ENCODE data around the gene FPGS. TPM values are rescaled to one million over a fixed set of nuclear protein-coding genes. Genes with fewer than 3 reads are reported as not detected.
A peak's percentile ranks its signal among the peaks of the same experiment; 100 is the strongest.
"Not testable (repeated sequence)": the region's sequence is repeated elsewhere in the genome, so short reads cannot be mapped to it uniquely, and the experiment has no call there.

The FPGS gene
- total RNA-seq, 1 experiment from 2014 or later: 87.0 TPM

DNA sequence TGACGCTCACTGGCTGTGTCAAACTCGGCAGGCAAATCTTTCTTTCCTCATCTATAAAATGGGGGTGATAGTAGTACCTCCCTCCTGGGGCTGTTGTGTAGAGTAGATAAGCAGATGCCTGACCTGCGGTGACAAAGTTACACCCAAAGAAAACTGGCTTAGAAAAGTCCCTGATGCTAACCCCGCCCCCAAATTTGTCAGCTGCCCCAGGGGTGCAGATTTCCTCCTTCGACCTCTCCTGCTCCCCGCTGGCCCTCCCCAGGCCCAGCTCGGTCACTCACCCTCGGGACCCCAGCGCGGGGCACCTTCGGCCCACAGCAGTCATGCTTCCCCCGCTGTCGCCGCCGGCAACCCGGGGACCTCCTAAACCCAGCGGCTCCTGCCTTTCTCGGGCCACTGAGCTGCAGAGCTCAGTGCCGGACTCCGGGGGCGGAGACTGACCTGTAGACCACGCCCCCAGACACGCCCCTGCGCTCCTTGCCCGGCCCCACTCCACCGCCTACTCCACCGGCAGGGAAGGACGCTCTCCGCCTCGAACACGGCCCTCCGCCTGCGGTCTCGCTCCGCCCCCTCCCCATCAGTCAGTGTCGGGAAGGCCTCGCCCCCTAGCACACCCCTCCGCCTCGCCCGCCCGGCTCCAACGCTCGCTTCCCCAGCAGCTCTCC is 31.6 kb upstream of the FPGS start:
- DNase-seq (ENCODE audit: low read depth): peak; percentile 95

DNA sequence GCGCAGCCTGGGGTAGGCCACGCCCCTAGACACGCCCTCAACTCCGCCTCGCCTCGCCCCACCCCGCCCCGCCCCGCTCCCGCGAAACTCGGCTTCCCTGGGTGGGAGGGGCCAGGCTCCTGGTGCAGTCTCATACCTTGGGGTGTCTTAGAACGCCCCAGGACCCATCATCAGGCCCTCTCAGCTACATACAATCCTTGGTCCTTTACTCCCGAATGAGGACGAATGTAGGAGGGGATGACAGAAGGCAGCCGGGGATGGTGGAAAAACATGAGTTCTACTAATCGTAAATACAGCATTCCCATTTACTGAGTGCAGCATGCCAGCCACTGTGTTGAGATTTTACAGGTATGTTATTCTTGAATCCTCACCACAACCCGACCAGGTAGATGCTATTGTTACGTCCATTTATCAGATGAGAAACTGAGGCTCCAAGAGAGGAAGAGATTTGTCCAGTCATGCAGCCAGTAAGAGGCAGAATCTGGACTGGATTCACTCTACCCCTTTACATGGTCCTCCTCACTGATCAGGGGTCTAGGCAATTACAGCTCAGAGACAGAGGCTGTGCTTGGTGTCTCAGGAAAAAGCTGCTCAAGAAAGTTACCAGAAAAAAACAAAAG is 31.0 kb upstream of the FPGS start:
- DNase-seq (ENCODE audit: low read depth): no peak

DNA sequence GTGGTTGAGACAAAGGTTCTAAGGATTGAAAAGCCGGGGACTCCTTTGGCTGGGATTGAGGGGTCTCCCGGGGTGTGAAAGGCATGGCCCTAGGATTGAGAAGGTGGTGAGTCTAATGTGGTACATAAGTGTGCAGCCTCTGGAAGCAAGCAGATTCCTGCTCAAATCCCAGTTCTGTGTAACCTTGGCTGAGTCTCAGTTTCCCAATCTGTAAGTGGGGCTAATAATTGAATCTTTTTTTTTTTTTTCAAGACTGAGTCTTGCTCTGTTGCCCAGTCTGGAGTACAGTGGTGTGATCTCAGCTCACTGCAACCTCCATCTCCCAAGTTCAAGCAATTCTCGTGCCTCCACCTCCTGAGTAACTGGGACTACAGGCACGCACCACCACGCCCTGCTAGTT is 30.1 kb upstream of the FPGS start:
- no peak for DNase-seq (ENCODE audit: low read depth)

DNA sequence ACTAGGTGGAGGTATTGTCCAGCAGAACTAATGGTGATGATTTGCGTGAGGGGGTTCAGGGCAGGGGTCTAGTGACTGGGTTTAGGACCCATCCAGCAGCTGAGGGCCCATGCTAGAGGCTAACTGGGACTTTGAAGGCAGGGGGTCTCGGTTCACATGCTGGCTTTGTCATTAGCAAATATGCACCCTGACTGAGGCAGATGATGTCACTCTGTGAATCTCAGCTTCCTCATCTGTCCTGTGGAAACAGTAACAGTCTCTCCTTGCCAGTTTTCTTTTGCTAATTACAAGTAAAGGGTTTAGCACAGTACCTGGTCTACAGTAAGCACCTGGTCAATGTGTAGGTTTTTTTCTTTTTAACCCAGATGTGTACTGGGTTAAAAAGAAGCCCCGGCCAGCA is 29.4 kb upstream of the FPGS start:
- no peak for DNase-seq (ENCODE audit: low read depth)

DNA sequence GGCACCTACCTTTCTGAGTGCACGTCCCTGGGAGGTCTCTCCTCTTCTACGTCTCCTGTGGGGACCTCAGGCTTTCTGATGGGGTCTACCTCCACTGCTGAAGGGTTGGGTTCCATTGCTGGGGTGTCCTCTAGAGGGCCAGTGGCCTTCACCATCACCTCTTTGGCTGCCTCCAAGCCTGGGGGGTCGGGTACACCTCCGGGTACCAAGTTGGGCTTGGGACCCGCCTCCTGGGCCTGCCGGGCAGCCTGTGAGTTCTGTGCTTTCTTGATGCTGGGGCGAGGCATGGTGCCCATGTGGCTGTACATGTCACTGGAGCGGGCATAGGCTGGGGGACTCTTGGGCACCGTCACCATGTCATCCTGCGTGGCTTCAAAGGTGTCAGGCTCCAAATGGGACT is 28.7 kb upstream of the FPGS start:
- DNase-seq (ENCODE audit: low read depth): no peak

DNA sequence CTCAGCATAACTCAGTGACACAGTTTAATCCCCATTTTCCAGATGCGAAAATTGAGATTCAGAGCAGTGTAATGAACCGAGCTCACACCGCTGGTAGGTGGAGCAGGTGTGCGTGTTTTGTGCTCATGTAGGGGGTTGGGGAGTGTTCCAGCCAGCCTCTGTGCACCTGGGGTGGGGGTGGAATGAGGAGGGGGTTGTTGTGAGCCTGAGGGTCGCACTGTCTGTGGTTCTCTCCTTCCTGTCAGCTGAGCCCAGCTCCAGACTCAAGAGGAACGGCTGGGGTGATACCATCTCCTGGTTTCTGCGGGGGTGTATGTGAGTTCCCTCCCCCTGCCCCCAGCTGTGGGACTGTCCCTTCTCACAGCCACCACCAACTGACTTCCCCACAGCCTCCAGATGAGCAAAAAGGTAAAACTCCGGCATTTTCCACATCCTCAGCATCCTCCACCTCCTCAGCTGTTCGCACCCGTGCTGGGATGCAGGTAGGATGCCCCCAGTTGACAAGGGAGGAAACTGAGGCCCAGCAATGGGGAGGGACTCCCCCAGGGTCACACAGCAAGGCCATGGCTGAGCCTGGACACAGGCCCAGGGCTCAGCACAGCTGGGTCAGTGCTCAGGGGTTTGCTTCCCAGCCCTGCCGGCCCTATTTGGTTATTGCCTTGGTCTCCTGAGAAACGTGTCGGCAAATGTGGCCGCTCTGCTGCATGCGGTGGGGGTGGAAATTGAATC is 26.3 kb upstream of the FPGS start:
- DNase-seq (ENCODE audit: low read depth): no peak

DNA sequence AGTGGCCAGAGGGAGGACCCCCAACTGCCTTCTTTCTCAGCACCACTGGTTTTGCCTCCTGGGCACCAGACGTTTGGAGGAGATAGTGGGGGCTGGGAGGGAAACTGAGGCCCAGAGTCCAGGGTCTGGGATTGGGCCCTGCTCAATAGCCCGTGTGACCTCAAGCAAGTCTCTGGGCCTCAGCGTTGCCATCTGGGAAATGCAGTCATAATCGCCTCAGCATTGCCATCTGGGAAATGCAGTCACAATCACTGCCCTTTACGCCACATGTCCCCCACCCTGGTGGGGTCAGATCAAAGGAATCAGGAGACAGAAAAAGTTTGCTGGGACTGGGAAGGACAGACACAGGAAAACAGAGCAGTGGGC is 25.8 kb upstream of the FPGS start:
- DNase-seq (ENCODE audit: low read depth): no peak

DNA sequence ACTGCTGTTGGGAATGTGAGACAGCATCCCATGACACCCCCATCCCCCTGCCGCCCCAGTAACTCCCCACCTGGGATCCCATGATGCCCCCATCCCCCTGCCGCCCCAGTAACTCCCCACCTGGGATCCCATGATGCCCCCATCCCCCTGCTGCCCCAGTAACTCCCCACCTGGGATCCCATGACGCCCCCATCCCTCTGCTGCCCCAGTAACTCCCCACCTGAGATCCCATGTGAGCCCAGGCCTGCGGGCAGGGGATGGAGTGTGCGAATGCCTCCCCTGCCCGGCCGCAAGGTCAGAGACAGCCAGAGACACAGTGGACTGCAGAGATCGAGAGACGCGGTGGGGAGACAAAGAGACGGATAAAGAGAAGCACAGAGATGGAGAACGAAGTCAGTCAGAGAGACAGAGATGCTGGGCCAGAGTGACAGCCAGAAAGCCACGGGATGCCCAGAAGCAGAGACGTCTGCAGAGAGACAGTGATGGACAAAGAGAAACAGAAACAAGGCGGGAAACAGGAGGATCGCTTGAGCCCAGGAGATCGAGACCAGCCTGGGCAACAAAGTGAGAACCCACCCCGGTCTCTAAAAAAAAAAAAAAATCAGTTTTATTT is 25.2 kb upstream of the FPGS start:
- no peak for DNase-seq (ENCODE audit: low read depth)

DNA sequence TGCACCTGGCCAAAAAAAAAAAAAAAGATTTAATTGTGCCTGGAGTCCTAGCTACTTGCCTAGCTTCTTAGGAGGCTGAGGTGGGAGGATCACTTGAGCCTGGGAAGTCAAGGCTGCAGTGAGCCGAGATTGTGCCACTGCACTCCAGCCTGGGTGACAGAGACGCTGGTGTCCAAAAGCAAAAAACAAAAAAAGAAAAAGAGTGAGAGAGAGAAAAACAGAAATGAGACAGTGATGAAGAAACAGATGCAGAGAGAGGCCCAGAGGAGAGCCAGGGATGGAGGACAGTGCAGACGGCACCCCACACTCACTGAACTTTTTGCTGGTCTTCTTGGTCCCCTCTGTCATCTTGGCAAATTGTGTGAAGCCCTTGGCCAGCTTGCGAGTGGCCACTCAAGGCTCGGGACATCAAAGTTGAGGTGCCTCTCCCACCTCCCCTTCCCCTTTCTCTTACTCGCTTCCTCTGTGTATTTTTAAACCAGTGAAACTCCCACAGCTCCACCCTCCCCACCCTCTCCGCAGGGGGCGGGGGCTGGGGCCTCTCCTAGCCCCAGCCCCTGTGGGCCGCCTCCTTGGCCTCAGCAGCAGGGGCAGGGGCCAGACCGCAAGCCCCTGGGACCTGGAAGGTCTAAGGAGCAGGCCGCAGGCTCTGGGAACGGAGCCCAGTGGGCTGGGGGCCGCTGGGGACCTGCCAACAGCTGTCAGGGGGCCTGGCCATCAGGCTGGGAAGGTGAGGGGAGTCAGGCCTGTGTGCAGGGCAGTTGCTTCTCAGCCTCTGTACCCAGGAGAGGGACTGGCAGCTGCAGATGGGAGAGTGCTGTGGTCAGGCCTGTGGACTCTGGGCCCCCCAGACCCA is 24.2 kb upstream of the FPGS start, which contains the start of gene SH2D3C:
Gene SH2D3C, minus strand, starts transcription at position 387 of the 856 bp plus-strand sequence. Its CDS starts 39 bp downstream, at position 348.
- DNase-seq (ENCODE audit: low read depth): no peak

DNA sequence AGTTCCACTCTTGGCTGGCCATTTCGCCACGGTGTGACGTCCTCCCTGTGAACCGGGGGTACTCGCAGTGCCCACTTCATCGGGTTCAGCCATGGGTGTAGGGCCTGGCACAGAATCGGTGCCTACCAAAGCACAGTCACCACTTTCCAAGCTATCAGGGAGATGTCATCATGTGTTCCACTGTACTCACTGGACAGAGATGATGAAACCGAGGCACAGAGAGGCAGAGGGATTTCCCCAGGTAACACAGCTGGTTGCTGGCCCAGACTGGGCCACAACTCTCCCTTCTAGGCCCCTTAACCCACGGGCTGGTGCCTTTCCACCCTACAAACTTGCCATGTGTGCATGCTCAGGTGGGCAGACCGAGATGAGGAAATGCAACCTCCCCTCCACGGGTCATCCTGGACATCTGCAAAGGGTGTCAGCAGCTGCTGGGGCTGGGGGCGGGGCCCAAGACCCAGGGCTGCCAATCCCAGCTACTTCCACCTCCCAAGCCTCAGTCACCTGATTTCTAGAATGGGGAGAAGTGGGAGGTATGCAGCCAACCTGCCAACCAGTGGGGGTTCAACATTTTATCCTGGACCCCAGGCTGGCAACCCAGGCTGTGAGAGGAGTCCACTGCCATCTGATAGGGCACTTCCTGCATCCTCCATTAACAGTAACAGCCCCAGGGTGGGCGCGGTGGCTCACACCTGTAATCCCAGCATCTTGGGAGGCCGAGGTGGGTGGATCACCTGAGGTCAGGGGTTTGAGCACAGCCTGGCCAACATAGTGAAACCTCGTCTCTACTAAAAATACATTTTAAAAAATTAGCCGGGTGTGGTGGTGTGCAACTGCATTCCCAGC is 23.3 kb upstream of the FPGS start:
- DNase-seq (ENCODE audit: low read depth): no peak

DNA sequence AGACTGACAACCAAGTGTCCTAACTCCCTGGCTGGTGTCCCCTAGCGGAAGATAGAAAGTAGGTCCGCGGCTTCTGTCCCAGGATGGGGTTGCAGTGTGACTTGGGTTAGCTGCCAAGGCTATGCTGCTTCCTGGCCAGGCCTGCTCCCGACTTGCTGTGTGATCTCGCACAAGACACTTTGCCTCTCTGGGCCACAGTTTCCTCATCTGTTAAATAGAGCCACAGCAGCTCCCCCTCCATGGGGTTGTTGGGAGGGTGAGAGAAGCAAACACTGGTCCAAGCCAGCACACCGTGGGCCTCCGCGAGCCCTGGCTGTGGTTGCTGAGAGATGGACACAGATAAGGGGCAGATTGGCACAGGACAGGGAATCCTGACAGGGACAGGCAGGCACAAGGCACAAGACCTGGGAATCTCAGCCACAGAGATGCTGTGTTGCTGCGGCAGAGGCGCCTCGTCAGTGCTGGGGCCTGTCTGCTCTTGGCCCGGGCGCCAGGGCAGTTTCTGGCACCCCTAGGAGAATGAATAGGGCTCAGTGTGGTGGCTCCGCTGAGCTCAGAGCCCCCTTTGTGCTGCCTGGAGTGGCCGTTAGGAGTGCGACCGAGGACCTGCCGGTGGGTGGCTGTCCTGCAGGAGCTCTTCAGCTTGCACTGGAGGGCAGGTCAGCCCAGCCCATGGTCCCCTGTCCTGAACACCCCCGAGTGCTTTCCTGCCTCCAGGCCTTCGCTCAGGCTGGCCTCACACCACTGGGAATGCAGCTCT is 22.4 kb upstream of the FPGS start:
- DNase-seq (ENCODE audit: low read depth): no peak

DNA sequence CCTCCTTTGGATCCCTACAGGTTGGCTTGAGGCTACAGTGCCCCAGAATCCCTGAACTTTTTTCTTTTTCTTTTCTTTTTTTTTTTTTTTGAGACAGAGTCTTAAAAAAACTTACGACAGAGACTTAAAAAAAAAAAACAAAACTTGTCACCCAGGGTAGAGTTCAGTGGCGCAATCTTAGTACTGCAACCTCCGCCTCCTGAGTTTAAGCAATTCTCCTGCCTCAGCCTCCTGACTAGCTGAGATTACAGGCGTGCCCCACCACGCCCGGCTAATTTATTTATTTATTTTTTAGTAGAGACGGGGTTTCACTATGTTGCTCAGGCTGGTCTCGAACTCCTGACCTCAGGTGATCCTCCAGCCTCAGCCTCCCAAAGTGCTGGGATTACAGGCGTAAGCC is 21.8 kb upstream of the FPGS start:
- DNase-seq (ENCODE audit: low read depth): not testable (repeated sequence)

DNA sequence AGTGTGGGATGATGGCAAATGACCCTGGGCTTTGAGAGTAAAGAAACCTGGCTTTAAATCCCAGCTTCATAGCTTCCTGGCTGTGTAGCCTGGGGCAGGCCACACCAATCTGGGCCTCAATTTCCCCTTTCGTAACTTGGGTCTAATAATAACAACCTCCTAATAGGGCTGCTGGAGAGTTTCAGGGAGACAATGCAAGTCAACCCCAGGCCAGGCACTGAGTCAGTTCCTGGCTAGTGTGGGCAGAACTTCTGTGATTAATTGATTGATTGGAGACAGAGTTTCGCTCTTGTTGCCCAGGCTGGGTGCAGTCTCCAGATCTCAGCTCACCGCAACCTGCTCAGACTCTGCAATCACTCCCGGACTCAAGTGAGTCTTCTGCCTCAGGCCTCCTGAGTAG is 20.9 kb upstream of the FPGS start:
- no peak for DNase-seq (ENCODE audit: low read depth)

DNA sequence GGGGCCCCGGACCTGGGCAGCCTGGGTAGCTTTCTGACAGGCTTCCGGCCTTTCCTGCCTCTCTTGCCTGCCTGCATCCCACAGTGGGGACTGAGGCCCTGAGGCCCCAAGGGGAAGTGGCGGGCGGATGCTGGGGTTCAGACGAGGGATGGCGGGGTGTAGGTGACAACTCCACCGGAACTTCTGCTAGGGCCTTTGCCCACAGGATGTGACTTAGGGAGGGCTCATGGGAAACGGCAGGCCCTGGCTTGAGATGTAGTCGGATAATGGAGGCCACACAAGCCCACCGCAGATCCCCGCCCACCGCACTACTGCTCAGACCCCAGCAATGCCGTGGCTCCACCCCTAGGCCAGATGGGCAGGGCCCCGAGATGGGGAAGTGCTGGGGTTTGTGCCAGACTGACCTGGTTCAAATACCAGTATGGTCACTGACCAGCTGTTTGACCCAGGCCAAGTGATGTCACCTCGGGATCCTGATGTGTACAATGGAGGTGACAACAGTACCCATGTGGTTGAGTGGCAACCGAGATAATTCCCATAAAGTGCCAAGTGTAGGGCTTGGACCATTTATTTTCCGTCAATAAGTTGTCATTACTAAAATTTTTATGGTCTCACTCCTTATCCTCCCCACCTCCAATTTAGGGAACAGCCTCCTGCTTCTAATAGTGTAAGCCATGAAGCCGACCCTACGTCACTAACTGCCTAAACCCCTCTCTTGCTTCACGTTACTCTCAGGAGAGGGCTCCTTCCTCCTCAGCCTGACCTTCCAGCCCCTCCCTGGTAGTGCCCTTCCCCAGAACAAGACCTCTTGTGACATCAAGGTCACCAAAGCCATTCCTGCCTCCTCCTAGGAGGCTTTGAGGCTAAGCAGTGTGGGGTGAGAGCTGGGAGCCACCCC is 19.3 kb upstream of the FPGS start:
- DNase-seq (ENCODE audit: low read depth): no peak

DNA sequence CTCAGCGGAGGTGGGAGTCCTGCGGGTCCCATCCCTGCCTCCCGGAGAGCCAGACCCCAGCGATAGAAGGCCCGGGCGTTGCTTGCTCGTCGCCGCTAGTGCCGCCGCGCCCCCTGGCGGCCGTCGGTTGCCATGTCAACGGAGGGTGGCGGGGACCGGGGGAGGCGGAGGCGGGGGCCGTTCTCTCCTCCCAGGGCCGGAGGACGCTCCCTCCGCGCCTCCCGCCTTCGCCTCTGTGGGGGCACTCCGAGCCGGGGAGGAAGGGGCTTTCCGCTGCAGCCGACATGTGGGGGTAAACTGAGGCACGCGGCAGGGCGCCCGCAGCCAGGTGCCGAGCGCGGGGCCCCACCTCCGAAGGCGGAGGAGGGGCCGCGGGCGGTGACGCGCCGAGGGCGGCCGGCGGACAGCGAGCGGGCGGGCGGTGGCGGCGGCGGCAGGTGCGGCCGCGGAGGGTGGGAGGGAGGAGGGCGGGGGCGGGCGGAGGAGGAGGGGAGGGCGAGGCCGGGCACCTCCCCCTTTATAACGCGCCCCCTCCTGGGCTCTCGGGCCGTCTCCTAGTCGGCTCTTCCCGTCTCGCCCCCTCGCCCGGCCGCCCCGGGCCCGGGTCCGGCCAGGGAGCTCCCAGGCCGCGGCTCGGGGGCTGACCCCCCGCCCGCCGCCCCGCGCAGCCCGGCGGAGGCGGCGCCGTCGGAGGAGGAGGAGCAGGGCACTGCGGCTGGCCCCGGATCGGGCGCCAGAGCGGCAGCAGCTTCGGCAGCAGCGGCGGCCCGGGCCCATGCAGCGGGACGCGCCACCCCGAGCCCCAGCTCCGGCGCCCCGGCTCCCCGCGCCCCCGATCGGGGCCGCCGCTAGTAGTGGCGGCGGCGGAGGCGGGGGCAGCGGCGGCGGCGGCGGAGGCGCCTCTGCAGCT is 17.4 kb upstream of the FPGS start:
- DNase-seq (ENCODE audit: low read depth): peak; percentile 72

DNA sequence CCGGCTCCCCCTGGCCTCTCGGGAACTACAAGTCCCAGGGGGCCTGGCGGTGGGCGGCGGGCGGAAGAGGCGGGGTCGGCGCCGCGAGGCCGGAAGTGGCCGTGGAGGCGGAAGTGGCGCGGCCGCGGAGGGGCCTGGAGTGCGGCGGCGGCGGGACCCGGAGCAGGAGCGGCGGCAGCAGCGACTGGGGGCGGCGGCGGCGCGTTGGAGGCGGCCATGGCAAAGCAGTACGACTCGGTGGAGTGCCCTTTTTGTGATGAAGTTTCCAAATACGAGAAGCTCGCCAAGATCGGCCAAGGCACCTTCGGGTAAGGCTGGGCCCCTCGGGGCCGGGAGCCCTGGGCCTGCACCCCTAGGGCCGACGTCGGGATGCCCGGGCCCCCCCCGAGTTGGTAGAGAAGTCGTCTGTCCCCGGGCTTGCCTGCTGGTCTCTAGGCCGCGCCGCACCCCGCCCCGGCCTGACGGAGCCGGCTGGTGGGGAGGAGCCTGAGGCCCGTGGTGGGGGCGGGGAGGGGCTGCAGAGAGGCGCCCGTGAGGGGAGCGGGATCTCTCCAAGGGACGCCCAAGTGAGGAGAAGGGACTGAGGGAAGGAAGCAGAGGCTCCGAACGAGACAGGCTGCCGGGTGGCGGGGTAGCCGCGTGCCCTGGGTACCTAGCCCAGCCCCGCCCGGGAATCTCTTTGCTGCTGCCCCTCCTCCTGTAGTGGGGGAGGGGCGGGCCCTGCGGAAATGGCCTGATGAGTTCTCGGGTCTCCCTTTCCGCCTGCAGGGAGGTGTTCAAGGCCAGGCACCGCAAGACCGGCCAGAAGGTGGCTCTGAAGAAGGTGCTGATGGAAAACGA is 16.5 kb upstream of the FPGS start, which contains the start of gene CDK9:
Gene CDK9, plus strand, starts transcription at position 102 of the 840 bp plus-strand sequence. Its CDS starts 115 bp downstream, at position 217.
- peak; percentile 89 for DNase-seq (ENCODE audit: low read depth)

DNA sequence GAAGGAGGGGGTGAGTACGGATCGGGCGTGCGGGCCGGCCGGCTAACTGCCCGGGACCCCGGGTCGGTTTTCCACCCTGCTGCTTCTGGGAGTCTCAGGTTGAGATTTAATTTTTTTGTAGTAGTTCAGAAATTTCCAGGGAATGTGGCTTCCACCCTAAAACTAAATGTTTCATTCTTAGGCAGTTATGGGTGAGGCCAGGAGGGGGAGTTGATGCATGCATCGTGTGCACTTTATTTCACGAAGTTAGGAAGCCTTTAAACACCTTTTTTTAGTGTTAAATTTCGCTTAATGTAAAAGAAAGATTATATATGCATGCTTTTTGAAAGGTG is 15.9 kb upstream of the FPGS start:
- no peak for DNase-seq (ENCODE audit: low read depth)

All from HT1080 (cell line).